Heart left ventricle (tissue), 16 donors: ENCODE results near the gene HDAC7. TPM values are rescaled to one million over a fixed set of nuclear protein-coding genes. Genes with fewer than 3 reads are reported as not detected.

Source experiments
- ATAC-seq, 4 donors: fragments of 200-7000 bp; cut with Tn5 transposase; one replicate each; pipeline ENCODE4 v1.9.1; 2020 to 2022; ENCODE audit warnings: moderate library complexity in 4 of 4, mild to moderate bottlenecking in 3 of 4, moderate number of reproducible peaks in 1 of 4
- DNase-seq, 5 donors: peaks; one replicate each; pipeline ENCODE4 v3.0.0-alpha.2; 2020
- H3K27ac ChIP-seq, 12 donors: fragments of 200-600 bp; sonication (generic) in 4 of 12; one replicate each; pipeline versions ENCODE4 v1.5.0 to v1.8.0; 2016 to 2022; ENCODE audit warnings: mild to moderate bottlenecking in 2 of 12
- H3K27me3 ChIP-seq, 9 donors: fragments of 200-600 bp; sonication (generic) in 2 of 9; one replicate each; pipeline versions ENCODE4 v1.5.1 to v1.8.0; 2016 to 2022; ENCODE audit warnings: mild to moderate bottlenecking in 3 of 9
- H3K36me3 ChIP-seq, 9 donors: fragments of 200-600 bp; sonication (generic) in 2 of 9; one replicate each; pipeline versions ENCODE4 v1.5.0 to v1.8.0; 2018 to 2022; ENCODE audit warnings: mild to moderate bottlenecking in 2 of 9
- H3K4me1 ChIP-seq, 12 donors: fragments of 200-600 bp; sonication (generic) in 4 of 12; one replicate each; pipeline versions ENCODE4 v1.5.0 to v1.8.0; 2016 to 2022; ENCODE audit warnings: mild to moderate bottlenecking in 3 of 12
- H3K4me3 ChIP-seq, 12 donors: fragments of 200-600 bp; sonication (generic) in 4 of 12; one replicate each; pipeline versions ENCODE4 v1.5.0 to v1.8.0; 2017 to 2022; ENCODE audit warnings: mild to moderate bottlenecking in 9 of 12, moderate library complexity in 4 of 12
- H3K9me3 ChIP-seq, 12 donors: fragments of 200-600 bp; sonication (generic) in 4 of 12; one replicate each; pipeline versions ENCODE4 v1.5.0 to v1.8.0; 2016 to 2022; ENCODE audit warnings: mild to moderate bottlenecking in 1 of 12
- POLR2A ChIP-seq, 2 donors: fragments of 450-650 bp; IDR thresholded peaks; one replicate each; pipeline ENCODE4 v1.6.1; 2017; ENCODE audit warnings: antibody characterized with exemption in 2 of 2, mild to moderate bottlenecking in 2 of 2, moderate library complexity in 2 of 2
- WGBS, 4 donors: extraction: QIAGEN DNeasy Blood & Tissue Kit in 2 of 4; methylation state at CpG; one replicate each; pipeline versions ENCODE4 v1.1.5 to v1.1.7; 2013 to 2018; 5-methylcytosine and 5-hydroxymethylcytosine counted together
- intact Hi-C, 10 donors: fragments of 100-400 bp; cut with DNase I; formaldehyde crosslinking; loops; one replicate each; pipeline versions ENCODE4 v1.11.1 to v1.14.2; 2022
- polyA plus RNA-seq, 2 donors: library from polyadenylated mRNA; stranded (reverse); fragments of 200-250 nt; gene quantifications; one replicate each; pipeline ENCODE4 v1.2.3, GENCODE V29; 2013
- total RNA-seq, 9 donors: library from RNA; depleted of rRNA in 2 of 9; stranded (reverse); fragments of >200 nt in 2 of 9; fragmentation: NEBNext Ultra II Directional in 3 of 9; extraction: Animal tissue kit (Norgen Biotek cat#: 25700) in 3 of 9; gene quantifications; one replicate each; pipeline versions ENCODE4 v1.1.0 to v1.2.4, GENCODE V29; 2016 to 2023
- TF ChIP-seq, protein P1 (sequence below), 12 donors: fragments of 200-600 bp; sonication (generic) in 4 of 12; IDR thresholded peaks; one replicate each; pipeline versions ENCODE4 v1.5.0 to v1.8.0; 2018 to 2022; ENCODE audit warnings: antibody characterized with exemption in 12 of 12, mild to moderate bottlenecking in 5 of 12
- donor health status: ischemic (EF 13 %, LVEDD 7.1; RV severe dilation, severe dysfunction).
- donor health status: healthy with polysubstance abuse.
- donor health status: DM: no; HTN: yes; CAD: no.
- donor health status: DM: no; HTN: no; CAD: no.
- donor health status: ischemic (EF 25% LVEDD 6.9; RV normal size, moderate dysfunction).
- donor health status: ischemic (EF 25% LVEDD 5.7; RV mildly dilated, moderate dysfunction).
- donor health status: healthy.
- donor health status: DM: yes; HTN: yes; CAD: no.
- donor health status: ischemic (EF 35%, LVEDD 5.7; RV mildly dilated, moderate dysfunction).
- donor health status: nonischemic (EF 11% LVEDD 7.7; RV severe dilation, severe dysfunction).
- donor health status: DM: yes; HTN: yes; CAD: no.
- donor health status: PGD.
- donor health status: ischemic (EF 29% LVEDD 5.4; RV normal size, mild dysfunction).
- donor health status: nonischemic (EF 23%, LVEDD 6.1; RV moderate dilation, normal function).

Gene HDAC7
- total and polyA plus RNA-seq, 11 donors, result 27.4 to 63.0 (median 39.3) TPM

DNA sequence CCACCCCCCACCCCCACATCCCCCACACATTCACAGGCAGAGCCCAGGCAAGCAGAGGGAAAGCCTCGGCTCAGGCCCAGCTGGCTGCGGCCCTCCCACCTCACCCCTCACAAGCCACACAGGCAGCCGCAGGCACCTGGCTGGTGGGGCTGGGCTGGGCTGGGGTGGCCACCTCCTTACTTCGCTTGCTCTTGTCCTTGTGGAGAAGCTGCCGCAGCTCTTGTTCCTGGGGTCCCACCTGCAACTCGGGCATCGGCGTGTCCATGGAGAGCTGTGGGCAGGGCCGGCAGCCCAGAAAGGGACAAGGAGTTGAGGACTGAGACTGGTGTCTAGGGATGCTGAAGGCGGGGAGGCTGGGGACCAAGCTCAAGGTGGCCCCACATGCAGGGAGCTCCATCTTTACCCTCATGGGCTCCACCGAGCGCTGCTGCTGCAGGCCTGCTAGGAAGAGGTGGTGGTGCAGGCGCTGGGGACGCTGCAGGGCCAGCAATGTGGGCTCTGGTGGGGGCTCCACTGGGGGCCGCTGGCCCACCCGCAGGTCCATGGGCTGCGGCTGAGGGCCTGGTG, 21.2 kb downstream of the HDAC7 start:
- H3K4me1 ChIP-seq, result peaks cover 31 to 57% (median 52%) of the 10 kb centered on the region in 12 donors
- TF ChIP-seq, protein P1, sequence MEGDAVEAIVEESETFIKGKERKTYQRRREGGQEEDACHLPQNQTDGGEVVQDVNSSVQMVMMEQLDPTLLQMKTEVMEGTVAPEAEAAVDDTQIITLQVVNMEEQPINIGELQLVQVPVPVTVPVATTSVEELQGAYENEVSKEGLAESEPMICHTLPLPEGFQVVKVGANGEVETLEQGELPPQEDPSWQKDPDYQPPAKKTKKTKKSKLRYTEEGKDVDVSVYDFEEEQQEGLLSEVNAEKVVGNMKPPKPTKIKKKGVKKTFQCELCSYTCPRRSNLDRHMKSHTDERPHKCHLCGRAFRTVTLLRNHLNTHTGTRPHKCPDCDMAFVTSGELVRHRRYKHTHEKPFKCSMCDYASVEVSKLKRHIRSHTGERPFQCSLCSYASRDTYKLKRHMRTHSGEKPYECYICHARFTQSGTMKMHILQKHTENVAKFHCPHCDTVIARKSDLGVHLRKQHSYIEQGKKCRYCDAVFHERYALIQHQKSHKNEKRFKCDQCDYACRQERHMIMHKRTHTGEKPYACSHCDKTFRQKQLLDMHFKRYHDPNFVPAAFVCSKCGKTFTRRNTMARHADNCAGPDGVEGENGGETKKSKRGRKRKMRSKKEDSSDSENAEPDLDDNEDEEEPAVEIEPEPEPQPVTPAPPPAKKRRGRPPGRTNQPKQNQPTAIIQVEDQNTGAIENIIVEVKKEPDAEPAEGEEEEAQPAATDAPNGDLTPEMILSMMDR (IDR thresholded peaks at IDR 0.05), result no peak
- no peak for TF ChIP-seq POLR2A (IDR thresholded peaks at IDR 0.05)
- peaks cover 2 to 71% (median 53%) of the 10 kb centered on the region in 9 donors for H3K36me3 ChIP-seq
- no peaks in the 10 kb centered on the region for H3K27me3 ChIP-seq
- ATAC-seq (no peak), DNase-seq (no peak)
- intact Hi-C loops, result loop anchor here in 5 of 10 donors (2.0 to 5.0 kb wide), 3 partner anchors 38 to 40 kb away; no protein-coding TSS in a partner anchor
- WGBS, 4 donors, result 82 to 92% (median 87%) methylated on average over 9 to 17 of the region's 17 CpGs
- H3K9me3 ChIP-seq, result no peaks in the 10 kb centered on the region
- H3K27ac ChIP-seq, result peak overlapping the region in 10 of 12 donors; percentile 44 to 99 (median 73)
- H3K4me3 ChIP-seq, result no peak overlapping the region

DNA sequence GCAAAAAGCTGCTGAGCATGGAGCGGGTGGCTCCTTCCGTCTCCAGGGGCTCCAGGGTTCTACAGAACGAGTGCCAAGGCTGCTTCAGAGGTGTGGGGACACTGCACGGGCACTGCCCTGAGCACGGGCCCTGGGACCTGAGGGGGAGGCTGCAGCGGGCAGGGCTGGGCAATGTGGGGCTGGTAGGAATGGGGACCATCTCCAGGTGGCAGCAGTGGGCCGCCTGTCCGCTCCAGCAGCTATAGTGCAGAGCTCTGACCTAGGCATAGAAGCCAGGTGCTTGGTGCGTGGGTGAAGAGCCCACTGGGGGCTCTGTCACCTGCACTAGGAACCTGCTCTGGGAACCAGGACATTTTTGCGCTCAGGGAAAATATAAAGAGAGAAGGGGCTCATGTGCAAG, 22.3 kb downstream of the HDAC7 start:
- TF ChIP-seq, protein P1 (IDR thresholded peaks at IDR 0.05), result peak in 11 of 12 donors; percentile 17 to 56 (median 38)
- no peak for TF ChIP-seq POLR2A (IDR thresholded peaks at IDR 0.05)
- peaks cover 22 to 47% (median 42%) of the 10 kb centered on the region in 12 donors for H3K4me1 ChIP-seq
- DNase-seq (no peak), ATAC-seq (peak in 2 of 4 donors; percentile 12 to 46)
- H3K9me3 ChIP-seq, result no peaks in the 10 kb centered on the region
- peak overlapping the region in 1 of 12 donors; percentile 7 for H3K27ac ChIP-seq
- H3K4me3 ChIP-seq, result no peak overlapping the region
- H3K36me3 ChIP-seq, result peaks cover 2 to 76% (median 63%) of the 10 kb centered on the region in 9 donors
- intact Hi-C loops, result loop anchor here in 2 of 10 donors (2.0 to 5.0 kb wide), 2 partner anchors 40 to 41 kb away; no protein-coding TSS in a partner anchor
- no peaks in the 10 kb centered on the region for H3K27me3 ChIP-seq
- WGBS, 4 donors, result 64 to 76% (median 72%) methylated on average over 4 to 10 of the region's 10 CpGs

DNA sequence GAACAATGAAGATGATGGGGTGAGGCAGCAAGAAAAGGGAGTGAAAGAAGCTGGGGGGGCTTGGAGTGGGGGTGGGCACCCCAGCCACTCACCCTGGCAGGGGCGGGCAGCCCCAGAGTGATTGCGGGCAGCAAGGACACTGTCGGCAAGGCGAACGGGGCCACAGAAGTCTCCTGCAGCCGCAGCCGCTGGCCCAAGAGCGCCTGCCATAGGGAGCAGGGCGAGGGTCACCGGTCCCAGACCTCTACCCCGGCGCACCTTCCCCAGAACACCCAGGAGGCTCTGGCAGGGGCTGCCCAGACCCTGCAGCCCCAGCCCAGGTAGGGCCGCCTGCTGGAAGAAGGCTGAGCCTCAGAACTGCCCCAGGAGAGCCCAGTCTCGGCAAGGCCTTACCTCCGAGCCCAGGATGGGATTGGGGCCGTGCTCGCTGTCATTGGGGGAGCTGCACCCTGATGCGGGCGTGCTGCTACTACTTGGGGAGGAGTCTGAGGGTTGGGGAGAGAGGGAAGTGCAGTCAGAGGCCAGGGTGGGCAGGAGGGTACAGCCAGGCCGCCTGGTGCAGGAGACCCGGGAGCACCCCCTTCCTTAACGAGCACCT, 23.8 kb downstream of the HDAC7 start:
- ATAC-seq, result no peak
- intact Hi-C loops, result loop anchor here in 2 of 10 donors (2.0 to 5.0 kb wide), 2 partner anchors 41 to 43 kb away; no protein-coding TSS in a partner anchor
- peaks cover 14 to 31% (median 27%) of the 10 kb centered on the region in 12 donors for H3K4me1 ChIP-seq
- H3K27ac ChIP-seq, result no peak overlapping the region
- WGBS, 4 donors, result 89 to 95% (median 90%) methylated on average over 17 to 22 of the region's 22 CpGs
- no peaks in the 10 kb centered on the region for H3K9me3 ChIP-seq
- peaks cover 2 to 91% (median 78%) of the 10 kb centered on the region in 9 donors for H3K36me3 ChIP-seq
- H3K4me3 ChIP-seq, result no peak overlapping the region
- no peak for DNase-seq
- no peaks in the 10 kb centered on the region for H3K27me3 ChIP-seq
- no peak for TF ChIP-seq POLR2A (IDR thresholded peaks at IDR 0.05)
- TF ChIP-seq, protein P1 (IDR thresholded peaks at IDR 0.05), result no peak

DNA sequence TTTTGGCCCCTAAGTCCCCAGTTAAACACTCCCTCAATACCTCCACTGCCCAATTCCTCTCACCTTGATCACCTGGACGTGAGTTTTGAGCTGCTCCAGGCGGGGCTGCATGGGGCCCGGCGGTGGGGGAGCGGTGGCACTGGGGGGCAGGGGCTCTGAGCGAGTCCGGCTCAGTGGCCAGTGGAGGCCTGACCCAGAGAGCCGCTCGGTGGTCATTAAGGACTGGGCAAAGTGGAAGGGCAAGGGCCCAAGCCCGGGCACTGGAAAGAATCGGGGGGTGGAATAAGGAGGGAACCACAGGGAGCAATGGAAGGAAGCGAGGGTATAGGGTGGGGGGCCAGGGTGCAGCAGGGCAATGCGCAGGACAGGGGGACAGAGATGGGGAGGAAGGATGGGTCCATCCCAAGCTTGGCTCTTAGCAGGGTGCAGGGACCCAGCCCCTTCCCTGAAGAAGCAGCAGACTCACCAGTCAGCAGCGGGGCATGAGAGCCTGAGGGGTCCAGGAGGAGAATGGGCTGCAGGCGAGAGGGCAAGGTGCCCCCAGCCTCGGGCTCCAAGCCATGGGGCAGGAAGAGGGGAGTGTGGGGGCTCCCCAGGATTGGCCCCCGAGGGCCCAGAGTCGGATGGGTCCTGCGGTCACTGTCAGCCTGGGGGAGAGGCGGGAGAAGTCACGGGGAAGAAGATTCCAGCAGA, 24.4 kb downstream of the HDAC7 start:
- Histone ChIP-seq H3K9me3 (no peaks in the 10 kb centered on the region), H3K27ac (no peak overlapping the region), H3K4me1 (peaks cover 9 to 25% (median 20%) of the 10 kb centered on the region in 12 donors), H3K4me3 (no peak overlapping the region), H3K36me3 (peaks cover 2 to 93% (median 85%) of the 10 kb centered on the region in 9 donors), H3K27me3 (no peaks in the 10 kb centered on the region)
- WGBS, 4 donors, result 90 to 93% (median 92%) methylated on average over 21 of the region's 21 CpGs
- TF ChIP-seq, protein P1 (IDR thresholded peaks at IDR 0.05), result no peak
- no peak for TF ChIP-seq POLR2A (IDR thresholded peaks at IDR 0.05)
- intact Hi-C loops, result loop anchor here in 1 of 10 donors (5.0 kb wide), 1 partner anchor 42 kb away; no protein-coding TSS in a partner anchor
- DNase-seq, result no peak
- ATAC-seq, result no peak
